KBM-7 (cell line): ENCODE data around the gene GALNTL6.
"Not testable (repeated sequence)": the region's sequence is repeated elsewhere in the genome, so short reads cannot be mapped to it uniquely, and the experiment has no call there.

Experiments used
- DNase-seq: peaks from one replicate; pipeline ENCODE4 v3.0.0-alpha.2; 2015
- in situ Hi-C: fragments of 300-500 bp; cut with MboI; formaldehyde crosslinking; loops from 2 replicates; pipeline ENCODE4 v1.14.3; 2020; ENCODE audit warnings: low sequenced_read_pairs, low pct_unique_long_range_greater_than_20kb, mixed read lengths

Gene GALNTL6

DNA sequence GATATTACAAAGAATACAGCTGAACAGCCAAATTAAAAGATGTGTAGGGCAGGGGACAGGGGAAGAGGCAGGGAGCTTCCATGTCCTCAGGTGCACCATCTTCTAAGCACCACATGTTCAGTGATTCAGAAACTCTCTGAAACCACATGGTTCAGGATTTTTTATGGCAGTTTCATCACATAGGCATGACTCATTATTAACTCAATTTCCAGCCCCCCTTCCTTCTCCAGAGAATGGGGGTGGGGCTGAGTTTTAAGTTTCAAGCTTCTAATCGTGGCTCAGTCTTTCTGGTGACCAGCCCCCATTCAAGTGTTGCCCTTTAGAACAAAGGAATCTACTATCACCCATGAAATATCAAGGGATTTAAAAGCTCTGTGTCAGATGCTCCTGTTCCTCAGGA lies 1037.6 kb downstream of the GALNTL6 start:
- in situ Hi-C loops: no loop called here
- no peak for DNase-seq

DNA sequence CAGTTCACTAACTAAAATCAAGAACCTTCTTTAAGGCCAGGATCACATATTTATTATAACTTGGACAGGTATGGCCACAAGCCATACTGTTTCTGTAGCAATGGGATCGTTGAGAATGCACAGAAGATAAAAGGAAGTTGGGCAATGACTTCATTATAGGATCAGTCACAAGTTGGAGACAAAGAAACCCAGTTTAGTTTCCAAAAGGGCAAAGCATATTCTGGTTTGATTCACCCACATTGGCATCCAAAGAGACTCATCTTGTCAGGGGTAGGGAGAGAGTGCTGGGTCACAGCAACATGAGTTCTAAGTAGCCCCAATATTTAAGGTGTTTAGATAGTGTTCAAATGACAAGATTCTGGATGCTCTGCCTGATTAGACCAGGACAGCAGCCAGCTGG lies 1038.3 kb downstream of the GALNTL6 start:
- no peak for DNase-seq
- in situ Hi-C loops: no loop called here

DNA sequence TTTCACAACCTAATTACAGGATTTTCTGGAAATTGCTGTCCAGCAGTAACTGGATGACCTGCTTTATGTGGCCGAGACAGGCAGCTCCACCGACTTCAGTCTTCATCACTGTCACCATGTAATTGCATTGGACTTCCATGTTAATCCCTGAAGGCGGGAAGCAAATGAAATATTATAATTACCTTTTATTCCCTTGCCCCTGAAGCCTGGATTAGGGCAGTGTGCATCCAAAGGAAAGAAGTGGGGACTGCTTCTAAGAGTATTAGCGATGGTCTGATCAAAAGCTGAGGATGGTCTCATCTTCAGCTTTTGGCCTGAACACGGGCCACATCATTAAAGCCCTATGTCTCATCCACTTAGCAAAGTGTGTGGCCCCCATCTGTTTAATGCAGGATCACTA lies 1043.8 kb downstream of the GALNTL6 start:
- no peak for DNase-seq
- in situ Hi-C loops: no loop called here

DNA sequence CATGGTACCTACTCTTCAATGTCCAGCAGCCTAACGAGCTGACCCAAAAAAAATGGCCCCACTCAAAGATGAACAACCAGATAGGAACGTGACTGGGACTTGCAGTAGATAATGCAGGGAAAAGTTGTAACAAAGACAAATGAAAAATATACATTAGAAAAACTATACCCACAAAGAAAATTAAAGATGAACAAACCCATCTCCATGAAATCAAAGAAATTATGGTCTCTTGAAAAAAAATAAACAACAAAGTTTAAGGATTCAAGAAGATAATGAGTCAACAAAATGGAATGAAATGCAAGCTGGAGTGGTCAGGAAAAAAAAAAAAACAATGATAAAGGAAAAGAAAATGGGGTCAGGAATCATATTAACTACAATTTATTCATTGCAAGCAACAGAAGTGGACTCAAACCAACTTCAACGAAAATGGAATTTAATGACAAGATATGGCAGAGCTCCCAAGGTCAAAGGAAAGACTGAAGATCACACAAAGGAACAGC lies 1045.6 kb downstream of the GALNTL6 start:
- in situ Hi-C loops: no loop called here
- no peak for DNase-seq

DNA sequence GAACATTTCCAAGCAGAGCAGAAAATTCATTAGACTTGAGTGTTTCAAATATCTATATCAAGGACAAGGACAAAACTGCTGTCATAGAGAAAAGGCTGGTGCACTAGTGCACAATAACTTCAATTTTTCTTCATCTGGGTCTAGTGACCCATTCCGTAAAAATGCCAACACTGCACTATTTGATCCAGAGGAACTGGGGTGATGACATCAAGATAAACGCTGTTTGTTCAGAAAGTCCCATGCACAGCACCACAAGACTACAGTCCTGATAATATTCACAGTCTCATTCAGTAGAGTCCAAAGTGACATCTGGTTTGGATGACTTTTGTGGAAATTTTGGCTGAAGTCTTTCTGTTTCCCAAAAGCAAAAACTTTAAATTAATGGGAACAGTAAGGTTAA lies 1051.9 kb downstream of the GALNTL6 start:
- no peak for DNase-seq
- in situ Hi-C loops: no loop called here

DNA sequence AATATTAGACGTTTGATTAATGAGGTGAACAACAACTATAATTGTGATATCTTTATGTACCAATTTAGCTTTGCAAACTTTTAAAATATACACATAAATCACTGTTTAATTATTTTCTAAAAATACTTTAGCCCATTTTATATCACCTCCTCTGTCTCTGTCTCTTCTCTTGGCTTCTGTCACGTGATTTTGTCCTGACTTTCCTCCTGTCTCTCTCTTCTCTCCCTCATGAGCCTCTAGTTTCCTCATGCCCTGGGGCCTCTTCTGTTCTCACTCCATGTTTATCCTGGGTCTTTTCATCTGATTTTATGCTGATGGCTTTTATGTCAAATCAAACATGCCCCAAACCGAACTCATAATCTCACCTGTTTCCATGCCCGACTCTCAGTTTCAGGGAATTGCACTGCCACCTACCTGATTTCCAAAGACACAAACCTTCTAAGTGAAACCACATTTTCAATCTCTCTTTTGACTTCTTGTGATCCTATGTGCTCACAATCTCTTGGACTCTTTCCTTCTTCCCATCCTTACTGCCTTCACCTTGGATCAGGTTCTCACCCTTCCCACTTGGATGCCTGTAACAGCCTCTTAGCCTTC lies 1052.4 kb downstream of the GALNTL6 start:
- no peak for DNase-seq
- in situ Hi-C loops: no loop called here

DNA sequence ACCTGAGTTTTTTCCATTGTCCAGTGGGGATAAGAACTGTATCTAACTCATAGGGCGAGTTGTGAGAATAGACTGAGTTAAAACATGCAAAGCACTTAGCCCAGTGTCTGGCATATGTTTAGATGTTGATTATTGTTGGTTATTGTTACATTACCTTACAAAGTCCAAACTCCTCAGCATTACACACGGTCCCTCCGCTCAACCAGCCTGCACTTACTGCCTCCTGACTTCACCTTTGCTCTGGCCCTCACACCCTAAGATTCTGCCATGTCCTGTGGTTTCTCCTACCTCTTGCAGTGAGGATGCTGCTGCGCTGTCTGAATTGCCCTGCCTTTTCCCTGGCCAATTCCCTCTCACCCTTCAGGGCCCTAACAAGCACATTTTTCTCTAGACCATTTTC lies 1053.2 kb downstream of the GALNTL6 start:
- DNase-seq: no peak
- in situ Hi-C loops: no loop called here

DNA sequence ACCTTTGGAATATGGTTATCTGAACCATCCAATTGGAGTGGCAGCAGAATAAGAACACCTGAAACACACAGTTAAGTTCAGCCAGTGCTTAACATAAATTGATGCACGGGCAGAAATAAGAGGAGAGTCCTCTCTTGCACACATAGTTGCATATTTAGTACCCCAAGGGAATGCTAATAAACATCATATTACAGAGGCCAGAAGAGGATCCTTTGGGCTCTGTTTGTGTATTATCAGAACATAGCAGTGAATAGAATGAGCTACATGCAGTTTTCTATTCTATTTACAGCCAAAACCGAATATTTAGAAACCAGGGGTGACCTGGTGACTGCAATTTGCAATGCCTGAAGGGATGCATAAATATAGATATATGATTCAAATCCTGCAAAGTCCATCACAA lies 1054.6 kb downstream of the GALNTL6 start:
- in situ Hi-C loops: no loop called here
- no peak for DNase-seq

DNA sequence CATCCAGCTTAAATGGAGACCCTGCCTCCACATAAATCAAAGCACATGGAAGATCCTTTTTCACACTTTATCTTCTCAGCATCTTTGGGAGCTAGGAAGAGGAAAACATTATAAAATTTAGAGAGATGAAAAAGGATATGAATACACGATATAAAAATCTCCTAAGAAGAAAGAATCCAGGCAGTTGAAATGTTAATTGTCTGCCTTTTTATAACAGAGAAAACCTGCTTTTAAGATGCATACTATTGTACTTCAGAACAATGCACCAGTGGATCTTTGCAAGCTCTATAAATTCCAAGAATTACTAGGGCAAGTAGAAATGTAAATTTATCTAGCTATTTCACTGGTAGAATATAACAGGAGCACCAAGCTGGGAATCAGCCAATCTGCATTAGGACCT lies 1055.1 kb downstream of the GALNTL6 start:
- no peak for DNase-seq
- in situ Hi-C loops: no loop called here

DNA sequence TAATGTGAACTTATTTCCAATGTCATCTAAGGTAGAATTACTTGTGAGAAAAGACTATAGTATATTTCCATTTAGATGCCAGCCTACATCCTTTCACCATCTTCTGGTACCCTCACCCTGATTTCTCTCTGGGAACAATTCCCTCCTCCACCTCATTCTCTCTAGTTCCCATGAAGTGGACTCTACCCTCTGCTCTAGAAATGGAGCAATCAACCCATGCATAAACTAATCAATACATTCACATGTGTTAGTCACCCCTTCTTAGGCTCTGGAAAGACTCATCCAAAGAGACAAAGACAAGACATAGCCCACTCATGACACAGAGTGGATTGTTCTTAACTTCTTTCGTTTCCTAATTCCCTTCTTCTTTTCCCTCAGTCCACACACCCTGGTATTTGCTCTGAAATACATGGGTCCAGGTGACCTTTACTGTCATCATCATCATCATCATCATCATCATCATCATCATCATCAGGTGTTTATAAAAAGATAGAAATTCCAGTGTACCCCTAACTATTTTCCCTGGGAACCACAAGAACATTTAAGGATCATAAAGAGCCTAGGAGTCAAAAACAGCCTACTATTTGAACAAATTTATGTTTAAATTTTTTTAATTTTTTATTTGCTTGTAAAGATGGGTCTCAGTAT lies 1056.5 kb downstream of the GALNTL6 start:
- in situ Hi-C loops: no loop called here
- DNase-seq: no peak

DNA sequence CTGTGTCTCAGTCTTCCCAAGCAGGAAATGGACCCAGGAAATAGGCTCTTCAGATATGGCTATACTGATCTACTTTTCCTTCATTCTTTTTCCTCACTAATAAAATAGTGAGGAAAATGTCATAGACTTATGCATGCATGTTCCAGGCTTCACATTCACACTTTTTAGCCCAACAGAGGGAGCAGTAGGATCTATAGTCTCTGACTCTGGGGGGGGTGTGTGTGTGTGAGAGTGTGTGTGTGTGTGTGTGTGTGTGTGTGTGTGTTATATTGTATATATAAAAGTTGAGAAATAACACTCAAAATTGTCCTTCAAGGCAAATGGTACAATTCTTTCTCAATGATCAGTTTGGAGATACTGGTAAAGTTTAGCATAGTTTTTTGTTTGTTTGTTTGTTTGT lies 1058.2 kb downstream of the GALNTL6 start:
- in situ Hi-C loops: no loop called here
- no peak for DNase-seq

DNA sequence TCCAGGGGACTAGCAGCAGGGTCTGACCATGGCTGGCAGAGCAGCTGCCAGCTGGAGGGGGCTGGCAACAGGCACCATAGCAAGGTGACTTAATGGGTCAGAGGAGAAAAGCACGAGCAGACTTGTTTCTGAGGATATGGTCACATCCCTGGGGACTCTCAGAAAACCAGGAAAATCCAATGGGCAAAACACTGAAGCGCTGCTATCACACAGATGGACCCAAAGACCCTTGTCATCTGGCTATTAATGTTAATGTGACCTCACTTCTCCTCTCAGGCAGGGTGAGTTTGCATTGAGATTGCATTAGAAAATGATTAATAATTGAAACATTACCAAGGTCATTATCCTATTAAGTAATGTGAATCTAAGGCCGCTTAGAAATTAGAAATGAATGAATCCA lies 1061.7 kb downstream of the GALNTL6 start:
- no peak for DNase-seq
- in situ Hi-C loops: no loop called here

DNA sequence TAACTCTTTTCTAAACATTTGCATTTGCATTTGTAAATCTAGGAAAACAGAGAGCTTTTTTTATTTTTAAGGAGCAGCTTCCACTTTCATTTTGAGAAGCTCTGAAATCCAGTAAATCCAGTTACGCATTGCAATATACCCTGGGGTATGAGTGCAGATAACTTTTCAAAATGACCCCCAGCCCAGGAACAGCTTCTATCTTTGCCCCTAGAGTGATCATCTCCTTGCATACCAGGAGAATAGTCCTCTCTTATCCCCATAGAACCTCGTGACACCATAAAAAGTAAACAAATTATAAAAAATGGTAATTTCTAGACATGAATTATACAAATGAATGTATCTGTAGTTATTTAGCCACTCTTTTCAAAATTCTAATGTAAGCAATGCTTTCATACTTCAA lies 1063.2 kb downstream of the GALNTL6 start:
- DNase-seq: no peak
- in situ Hi-C loops: no loop called here

DNA sequence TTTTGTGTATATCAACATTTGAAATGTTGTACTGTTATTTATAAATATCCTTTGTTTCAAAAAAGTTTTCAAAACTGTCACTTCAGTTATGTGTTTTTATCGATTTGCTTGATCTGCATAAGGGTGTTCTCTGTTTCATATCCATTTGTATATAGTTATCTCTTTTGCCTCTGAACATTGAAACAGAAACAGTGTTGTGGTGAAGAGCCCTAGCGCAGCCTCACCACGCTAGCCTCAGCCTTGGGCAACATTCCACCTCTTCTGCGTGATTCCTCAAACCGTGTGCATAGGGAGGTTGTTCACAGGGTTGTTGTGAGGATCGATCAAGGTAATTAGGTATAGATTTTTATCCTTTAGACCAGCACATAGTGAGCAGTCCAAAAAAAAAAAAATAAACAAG lies 1068.4 kb downstream of the GALNTL6 start:
- DNase-seq: no peak

DNA sequence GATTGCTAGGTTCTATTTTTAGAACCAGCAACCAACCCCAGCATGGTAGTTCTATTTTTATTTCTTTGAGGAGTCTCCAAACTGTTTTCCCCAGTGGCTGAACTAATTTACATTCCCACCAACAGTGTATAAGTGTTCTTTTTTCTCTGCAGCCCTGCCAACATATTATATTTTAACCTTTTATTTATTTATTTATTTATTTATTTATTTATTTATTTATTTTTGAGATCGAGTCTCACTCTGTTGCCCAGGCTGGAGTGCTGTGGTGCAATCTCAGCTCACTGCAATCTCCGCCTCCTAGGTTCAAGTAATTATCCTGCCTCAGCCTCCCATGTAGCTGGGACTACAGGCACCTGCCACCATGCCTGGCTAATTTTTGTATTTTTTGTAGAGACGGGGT lies 1074.2 kb downstream of the GALNTL6 start:
- DNase-seq, in situ Hi-C loops: not testable (repeated sequence)

More for the DNA sequence above, 1068.4 kb downstream of the GALNTL6 start:
- in situ Hi-C loops: no loop called here

DNA sequence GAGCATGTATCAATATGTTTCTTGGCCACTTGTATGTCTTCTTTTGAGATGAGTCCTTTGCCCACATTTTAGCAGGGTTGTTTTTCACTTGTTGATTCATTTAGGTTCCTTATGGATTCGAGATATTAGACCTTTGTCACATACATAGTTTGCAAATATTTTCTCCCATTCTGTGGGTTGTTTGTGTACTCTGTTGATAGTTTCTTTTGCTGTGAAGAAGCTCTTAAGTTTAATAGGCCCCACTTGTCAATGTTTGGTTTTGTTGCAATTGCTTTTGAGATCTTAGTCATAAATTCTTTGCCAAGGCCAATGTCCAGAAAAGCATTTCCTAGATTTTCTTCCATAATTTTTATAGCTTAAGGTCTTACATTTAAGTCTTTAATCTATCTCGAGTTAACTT lies 1074.8 kb downstream of the GALNTL6 start:
- no peak for DNase-seq
- in situ Hi-C loops: no loop called here

DNA sequence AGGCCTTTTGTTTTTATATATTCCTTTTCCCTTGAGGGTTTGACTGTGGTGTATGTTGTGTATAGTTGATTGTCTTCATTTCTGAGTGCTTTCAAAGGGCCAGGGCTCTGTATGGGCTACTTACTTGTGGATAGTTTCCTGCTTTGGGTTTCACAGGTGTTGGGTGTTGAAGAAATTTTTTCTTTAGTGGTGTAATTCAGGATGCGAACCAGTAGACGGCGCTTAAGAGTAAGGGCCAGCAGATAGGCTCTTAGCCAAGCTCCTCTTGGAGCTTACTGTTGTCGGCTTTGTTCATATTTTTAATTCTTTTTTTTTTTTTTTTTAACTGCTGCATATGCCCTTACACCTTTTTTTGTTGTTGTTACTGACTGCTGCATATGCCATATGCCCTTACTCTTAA lies 1079.1 kb downstream of the GALNTL6 start:
- in situ Hi-C loops: no loop called here
- peak; percentile 71 for DNase-seq

DNA sequence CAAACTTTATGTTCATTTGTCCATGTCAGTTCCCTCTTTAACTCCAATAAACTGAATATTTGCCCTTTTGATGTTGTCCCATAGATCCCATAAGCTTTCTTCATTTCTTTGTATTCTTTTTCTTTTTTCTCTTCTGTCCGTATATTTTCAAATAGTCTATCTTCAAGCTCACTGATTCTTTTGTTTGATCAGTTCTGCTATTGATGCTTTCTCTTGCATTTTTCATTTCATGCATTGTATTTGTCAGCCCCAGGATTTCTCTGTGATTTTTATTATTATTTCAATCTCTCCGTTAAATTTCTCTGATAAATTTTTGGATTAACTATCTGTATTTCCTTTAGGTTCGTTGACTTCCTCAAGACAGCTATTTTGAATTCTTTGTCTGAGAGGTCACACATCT lies 1082.5 kb downstream of the GALNTL6 start:
- in situ Hi-C loops: no loop called here
- DNase-seq: no peak

DNA sequence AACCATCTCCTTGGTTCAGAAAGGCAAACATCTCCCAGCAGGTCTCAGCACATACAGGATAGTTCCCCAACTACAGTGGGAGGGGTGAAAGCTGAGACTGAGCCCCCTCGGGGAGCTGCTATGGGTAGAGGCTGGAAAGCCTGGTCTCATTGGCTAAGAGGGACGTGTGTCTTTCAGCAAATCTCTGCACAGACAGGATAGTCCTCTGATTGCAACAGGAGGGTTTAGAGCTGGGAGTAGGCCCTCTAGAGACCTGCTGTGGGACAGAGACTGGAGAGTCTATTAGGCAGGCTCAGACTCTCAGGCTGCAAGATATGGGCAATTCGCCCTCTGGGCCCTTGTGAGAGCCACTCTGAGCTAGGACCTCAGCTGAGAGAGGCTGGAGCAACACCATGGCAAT lies 1083.8 kb downstream of the GALNTL6 start:
- in situ Hi-C loops: no loop called here

DNA sequence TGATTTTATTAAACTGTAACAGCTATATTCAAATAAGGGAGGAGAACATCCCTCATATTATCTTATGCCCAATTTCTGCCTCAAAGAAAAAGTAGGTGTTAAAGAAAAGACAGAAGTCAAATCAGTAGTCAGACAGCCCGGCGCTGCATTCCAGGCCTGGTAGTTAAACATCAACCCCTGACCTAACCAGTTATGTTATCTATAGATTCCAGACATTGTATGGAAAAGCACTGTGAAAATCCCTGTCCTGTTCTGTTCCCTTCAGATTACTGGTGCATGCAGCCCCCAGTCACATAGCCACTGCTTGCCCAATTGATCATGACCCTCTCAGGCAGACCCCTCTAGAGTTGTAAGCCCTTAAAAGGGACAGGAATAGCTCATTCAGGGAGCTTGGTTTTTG lies 1085.5 kb downstream of the GALNTL6 start:
- in situ Hi-C loops: no loop called here
- DNase-seq: no peak

More for the DNA sequence above, 1083.8 kb downstream of the GALNTL6 start:
- no peak for DNase-seq

DNA sequence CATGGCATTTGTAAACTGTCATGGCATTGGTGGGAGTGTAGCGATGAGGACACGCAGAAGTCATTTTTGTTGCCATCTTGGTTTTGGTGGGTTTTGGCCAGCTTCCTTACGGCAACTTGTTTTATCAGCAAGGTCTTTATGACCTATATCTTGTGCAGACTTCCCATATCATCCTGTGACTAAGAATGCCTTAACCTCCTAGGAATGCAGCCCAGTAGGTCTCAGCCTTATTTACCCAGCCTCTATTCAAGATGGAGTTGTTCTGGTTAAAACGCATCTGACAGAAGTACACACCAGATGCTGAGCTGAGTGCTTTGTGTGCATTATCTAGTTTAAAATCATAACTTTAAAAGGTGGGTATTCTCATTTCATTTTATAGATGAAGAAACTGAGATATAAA lies 1086.7 kb downstream of the GALNTL6 start:
- in situ Hi-C loops: no loop called here
- DNase-seq: no peak
